Upper lobe of right lung (tissue), 1 donor: Measurements from ENCODE around the gene OR6A2. TPM values are rescaled to one million over a fixed set of nuclear protein-coding genes. Genes with fewer than 3 reads are reported as not detected.
A peak's percentile ranks its signal among the peaks of the same experiment; 100 is the strongest.

ENCODE experiments used
- ATAC-seq: fragments of 200-7000 bp; cut with Tn5 transposase; one replicate; pipeline ENCODE4 v1.9.1; 2020; ENCODE audit warnings: mild to moderate bottlenecking, moderate library complexity
- DNase-seq: peaks from one replicate; pipeline ENCODE4 v3.0.0-alpha.2; 2020
- H3K27ac ChIP-seq: fragments of 200-600 bp; one replicate; pipeline ENCODE4 v1.8.0; 2022
- H3K27me3 ChIP-seq: fragments of 200-600 bp; one replicate; pipeline ENCODE4 v1.8.0; 2022; ENCODE audit warnings: mild to moderate bottlenecking
- H3K36me3 ChIP-seq: fragments of 200-600 bp; one replicate; pipeline ENCODE4 v1.8.0; 2022
- H3K4me1 ChIP-seq: fragments of 200-600 bp; one replicate; pipeline ENCODE4 v1.8.0; 2022
- H3K4me3 ChIP-seq: fragments of 200-600 bp; one replicate; pipeline ENCODE4 v1.8.0; 2022; ENCODE audit warnings: mild to moderate bottlenecking
- H3K9me3 ChIP-seq: fragments of 200-600 bp; one replicate; pipeline ENCODE4 v1.8.0; 2022
- intact Hi-C: fragments of 100-400 bp; cut with DNase I; formaldehyde crosslinking; loops from one replicate; pipeline ENCODE4 v1.11.0; 2022
- total RNA-seq: library from RNA; stranded (reverse); fragmentation: NEBNext Ultra II Directional; extraction: Animal tissue kit (Norgen Biotek cat#: 25700); gene quantifications from one replicate; pipeline ENCODE4 v1.2.1, GENCODE V29; 2021
- TF ChIP-seq, protein P1 (sequence below): fragments of 200-600 bp; IDR thresholded peaks from one replicate; pipeline ENCODE4 v1.8.0; 2022; ENCODE audit warnings: antibody characterized with exemption
- donor health status: DM: no; HTN: yes; CAD: no; lungs with severe emphysema.

The OR6A2 gene
- total RNA-seq, 1 donor from 2014 or later, result not detected

DNA sequence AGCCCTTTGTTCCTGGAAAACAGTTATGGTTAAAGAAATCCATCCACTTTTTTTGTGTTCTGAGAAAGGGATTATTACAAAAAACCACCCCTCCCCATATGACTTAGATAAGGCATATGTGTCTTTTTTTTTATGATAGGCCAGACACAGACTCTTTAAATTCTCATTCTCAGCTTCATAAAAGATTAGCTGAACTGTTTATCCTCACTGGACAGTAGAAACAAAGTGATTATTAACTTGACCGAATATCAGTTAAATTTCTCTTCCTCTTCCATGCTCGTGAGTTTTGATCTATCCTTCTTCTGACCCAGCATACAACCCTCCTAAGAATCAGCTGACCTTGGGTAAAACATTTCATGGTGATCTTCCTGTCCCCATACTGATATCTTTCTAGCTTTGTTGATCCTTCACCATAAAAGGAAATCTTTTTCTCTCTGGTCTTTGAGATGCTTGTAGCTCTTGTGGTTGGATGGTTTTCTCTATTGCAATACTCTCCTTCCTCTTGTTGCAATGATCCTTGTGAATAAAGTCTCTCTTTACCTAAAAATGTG lies 53.9 kb downstream of the OR6A2 start:
- TF ChIP-seq, protein P1, sequence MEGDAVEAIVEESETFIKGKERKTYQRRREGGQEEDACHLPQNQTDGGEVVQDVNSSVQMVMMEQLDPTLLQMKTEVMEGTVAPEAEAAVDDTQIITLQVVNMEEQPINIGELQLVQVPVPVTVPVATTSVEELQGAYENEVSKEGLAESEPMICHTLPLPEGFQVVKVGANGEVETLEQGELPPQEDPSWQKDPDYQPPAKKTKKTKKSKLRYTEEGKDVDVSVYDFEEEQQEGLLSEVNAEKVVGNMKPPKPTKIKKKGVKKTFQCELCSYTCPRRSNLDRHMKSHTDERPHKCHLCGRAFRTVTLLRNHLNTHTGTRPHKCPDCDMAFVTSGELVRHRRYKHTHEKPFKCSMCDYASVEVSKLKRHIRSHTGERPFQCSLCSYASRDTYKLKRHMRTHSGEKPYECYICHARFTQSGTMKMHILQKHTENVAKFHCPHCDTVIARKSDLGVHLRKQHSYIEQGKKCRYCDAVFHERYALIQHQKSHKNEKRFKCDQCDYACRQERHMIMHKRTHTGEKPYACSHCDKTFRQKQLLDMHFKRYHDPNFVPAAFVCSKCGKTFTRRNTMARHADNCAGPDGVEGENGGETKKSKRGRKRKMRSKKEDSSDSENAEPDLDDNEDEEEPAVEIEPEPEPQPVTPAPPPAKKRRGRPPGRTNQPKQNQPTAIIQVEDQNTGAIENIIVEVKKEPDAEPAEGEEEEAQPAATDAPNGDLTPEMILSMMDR, result no peak
- ATAC-seq (peak; percentile 76), DNase-seq (no peak)
- no peaks in the 10 kb centered on the region for H3K27me3 ChIP-seq
- intact Hi-C loops, result no loop called here
- H3K27ac ChIP-seq, result peak overlapping the region; percentile 80
- peaks cover 12% of the 10 kb centered on the region for H3K4me1 ChIP-seq
- H3K36me3 ChIP-seq, result no peaks in the 10 kb centered on the region
- no peaks in the 10 kb centered on the region for H3K9me3 ChIP-seq
- H3K4me3 ChIP-seq, result peak overlapping the region; percentile 45

DNA sequence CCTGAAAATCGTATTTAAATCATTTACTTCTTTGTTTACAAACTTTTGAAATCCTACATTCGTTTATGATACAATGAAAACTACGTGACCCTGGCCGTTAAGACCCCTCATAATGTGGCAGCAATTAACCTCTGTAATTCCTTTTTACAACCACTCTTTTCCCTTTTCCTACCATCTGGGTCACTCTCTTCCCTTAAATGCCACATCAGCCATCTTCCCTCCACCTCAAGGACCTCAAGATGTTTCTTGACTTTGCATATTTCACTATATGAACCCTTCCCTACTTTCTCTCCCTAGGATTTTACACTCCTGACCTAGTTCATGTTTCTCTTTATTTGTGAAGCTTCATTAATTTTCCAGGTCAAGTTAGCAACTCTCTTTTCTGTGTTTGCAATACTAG lies 54.5 kb downstream of the OR6A2 start:
- TF ChIP-seq, protein P1, result no peak
- H3K4me3 ChIP-seq, result peak overlapping the region; percentile 45
- H3K27me3 ChIP-seq, result no peaks in the 10 kb centered on the region
- DNase-seq (no peak), ATAC-seq (no peak)
- H3K9me3 ChIP-seq, result no peaks in the 10 kb centered on the region
- peaks cover 12% of the 10 kb centered on the region for H3K4me1 ChIP-seq
- intact Hi-C loops, result no loop called here
- H3K36me3 ChIP-seq, result no peaks in the 10 kb centered on the region
- peak overlapping the region; percentile 80 for H3K27ac ChIP-seq

DNA sequence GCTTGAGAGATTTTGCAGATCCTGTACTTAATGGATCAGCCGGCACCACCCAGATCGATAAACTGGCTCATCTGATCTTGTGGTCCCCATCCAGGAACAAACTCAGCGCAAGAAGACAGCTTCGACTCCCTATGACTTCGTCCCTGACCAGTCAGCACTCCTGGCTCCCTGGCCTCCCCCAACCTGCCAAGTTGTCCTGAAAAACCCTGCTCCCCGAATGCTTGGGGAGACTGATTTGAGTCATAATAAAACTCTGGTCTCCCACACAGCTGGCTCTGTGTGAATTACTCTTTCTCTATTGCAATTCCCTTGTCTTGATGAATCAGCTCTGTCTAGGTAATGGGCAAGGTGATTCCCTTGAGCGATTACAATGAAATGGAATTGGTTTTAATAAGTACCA lies 57.2 kb downstream of the OR6A2 start:
- DNase-seq (no peak), ATAC-seq (no peak)
- Histone ChIP-seq H3K4me3 (no peak overlapping the region), H3K9me3 (no peaks in the 10 kb centered on the region), H3K27ac (no peak overlapping the region), H3K36me3 (no peaks in the 10 kb centered on the region), H3K27me3 (no peaks in the 10 kb centered on the region), H3K4me1 (peaks cover 8% of the 10 kb centered on the region)
- intact Hi-C loops, result no loop called here
- TF ChIP-seq, protein P1, result no peak

Other genes starting within 250 kb of the OR6A2 start
- gene RRP8, start 196.1 kb downstream of the OR6A2 start, total RNA-seq, result 17.9 TPM
- 148 TPM for gene ILK, start 195.9 kb downstream of the OR6A2 start, total RNA-seq
- gene TAF10, start 187.5 kb downstream of the OR6A2 start, total RNA-seq, result 87.8 TPM
- 207 TPM for gene TPP1, start 180.3 kb downstream of the OR6A2 start, total RNA-seq
- gene DCHS1, start 143.9 kb downstream of the OR6A2 start, total RNA-seq, result 28.0 TPM
- gene MRPL17, start 116.3 kb downstream of the OR6A2 start, total RNA-seq, result 35.1 TPM
- gene OR2AG2, start 27.7 kb downstream of the OR6A2 start, total RNA-seq, result 0.14 TPM
- gene OR2AG1, start 16.7 kb downstream of the OR6A2 start, total RNA-seq, result not detected
- not detected for gene OR10A5, start 46.0 kb upstream of the OR6A2 start, total RNA-seq
- gene OR10A2, start 63.4 kb upstream of the OR6A2 start, total RNA-seq, result not detected
- not detected for gene OR10A4, start 76.9 kb upstream of the OR6A2 start, total RNA-seq
- not detected for gene OR2D2, start 92.8 kb upstream of the OR6A2 start, total RNA-seq
- gene OR2D3, start 121.3 kb upstream of the OR6A2 start, total RNA-seq, result not detected
- gene ZNF215, start 126.7 kb upstream of the OR6A2 start, total RNA-seq, result 2.4 TPM
- 3.7 TPM for gene ZNF214, start 220.7 kb upstream of the OR6A2 start, total RNA-seq
- gene NLRP14, start 220.8 kb upstream of the OR6A2 start, total RNA-seq, result not detected